Measurements from ENCODE around the gene ONECUT3.

- TF ChIP-seq CTCF (IDR thresholded peaks at IDR 0.05; ENCODE audit: low read depth, low read length, missing input control) (no peak), HNF4A (conservative IDR thresholded peaks at IDR 0.05) (no peak), ZBTB33 (IDR thresholded peaks at IDR 0.05) (no peak), MAX (IDR thresholded peaks at IDR 0.05) (no peak), NR2F2 (IDR thresholded peaks at IDR 0.05) (no peak), TAF1 (conservative IDR thresholded peaks at IDR 0.05) (no peak)
Observed at GRCh38 chr19:1717970-1718264, 35.4 kb upstream of the ONECUT3 start.

All from liver (tissue), 3 donors.